Upper lobe of left lung (tissue), 6 donors: Measurements from ENCODE around the gene KLF12. TPM values are rescaled to one million over a fixed set of nuclear protein-coding genes. Genes with fewer than 3 reads are reported as not detected.

Experiments used
- ATAC-seq, 2 donors: fragments of 200-7000 bp; cut with Tn5 transposase; one replicate each; pipeline ENCODE4 v1.9.1; 2022; ENCODE audit warnings: mild to moderate bottlenecking in 2 of 2, moderate library complexity in 2 of 2; ENCODE audit not compliant: low FRiP score in 2 of 2
- DNase-seq, 2 donors: peaks; one replicate each; pipeline ENCODE4 v3.0.0-alpha.2; 2019 to 2020
- H3K27ac ChIP-seq, 4 donors: fragments of 200-600 bp; sonication (generic); one replicate each; pipeline ENCODE4 v1.5.1; 2016 to 2019
- H3K27me3 ChIP-seq, 4 donors: fragments of 200-600 bp; sonication (generic); one replicate each; pipeline ENCODE4 v1.5.1; 2017 to 2019
- H3K36me3 ChIP-seq, 4 donors: fragments of 200-600 bp; sonication (generic); one replicate each; pipeline ENCODE4 v1.5.1; 2016 to 2019
- H3K4me1 ChIP-seq, 4 donors: fragments of 200-600 bp; sonication (generic); one replicate each; pipeline ENCODE4 v1.5.1; 2018 to 2019
- H3K4me3 ChIP-seq, 4 donors: fragments of 200-600 bp; sonication (generic); one replicate each; pipeline ENCODE4 v1.5.1; 2017 to 2019; ENCODE audit warnings: mild to moderate bottlenecking in 2 of 4, moderate library complexity in 1 of 4
- H3K9me3 ChIP-seq, 4 donors: fragments of 200-600 bp; sonication (generic); one replicate each; pipeline ENCODE4 v1.5.1; 2018 to 2019
- EP300 ChIP-seq, 4 donors: sonication (generic); formaldehyde crosslinking; IDR thresholded peaks; one replicate each; pipeline ENCODE4 v1.5.1; 2017; ENCODE audit warnings: antibody characterized with exemption in 4 of 4, control low read depth in 2 of 4
- POLR2A ChIP-seq, 4 donors: fragments of 450-650 bp; IDR thresholded peaks; one replicate each; pipeline ENCODE4 v1.5.1; 2016 to 2017; ENCODE audit warnings: antibody characterized with exemption in 4 of 4, mild to moderate bottlenecking in 2 of 4
- POLR2AphosphoS5 ChIP-seq, 2 donors: sonication (generic); formaldehyde crosslinking; IDR thresholded peaks; one replicate each; pipeline ENCODE4 v1.5.1; 2017; ENCODE audit warnings: antibody characterized with exemption in 2 of 2
- WGBS, 2 donors: methylation state at CpG; one replicate each; pipeline ENCODE4 v1.1.5; 2017 to 2018; 5-methylcytosine and 5-hydroxymethylcytosine counted together
- total RNA-seq, 6 donors: library from RNA; depleted of rRNA in 4 of 6; stranded (reverse); fragments of >200 nt in 4 of 6; gene quantifications; one replicate each; pipeline versions ENCODE4 v1.1.0 to v1.2.1, GENCODE V29; 2016 to 2021
- TF ChIP-seq, protein P1 (sequence below), 6 experiments: fragments of 450-650 bp in 4 of 6; fragments of 200-600 bp in 2 of 6; sonication (generic) in 2 of 6; IDR thresholded peaks; one replicate each; pipeline ENCODE4 v1.5.1; 2016 to 2019; ENCODE audit warnings: antibody characterized with exemption in 6 of 6
- donor health status: DM: no; HTN: no; CAD: no; lungs with moderate emphysema.
- donor health status: DM: no; HTN: yes; CAD: no; lungs with severe emphysema.

The KLF12 gene
- total RNA-seq, 6 donors from 2014 or later, result 3.1 to 10.1 (median 4.8) TPM

DNA sequence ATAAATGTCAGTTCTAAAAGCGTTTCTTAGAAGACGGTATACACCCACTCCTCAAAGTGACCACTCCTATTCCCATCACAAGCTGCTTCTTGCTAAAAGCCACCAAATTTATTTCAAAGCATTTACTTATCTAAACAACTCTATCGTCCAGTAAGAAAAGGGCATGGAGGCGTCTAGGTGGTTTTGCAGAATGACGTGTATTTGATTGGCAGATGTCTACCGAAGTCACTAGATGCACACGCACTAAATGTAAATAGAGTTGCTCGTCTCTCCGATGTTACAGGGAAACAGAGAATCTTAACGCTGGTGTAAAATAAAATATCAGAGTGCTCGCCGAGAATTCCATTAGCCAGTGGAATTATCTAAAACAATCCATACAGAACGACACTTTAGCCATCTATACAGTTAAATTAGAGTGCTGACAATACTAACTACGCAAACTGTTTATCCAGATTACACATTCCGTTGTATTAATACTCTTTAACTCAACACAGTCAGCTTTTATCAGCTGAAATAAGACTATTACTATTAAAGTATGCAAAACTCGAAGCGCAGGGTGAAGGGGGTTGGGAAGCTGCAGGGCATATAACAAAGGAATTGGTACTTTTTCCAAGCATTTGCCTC lies 1.9 kb downstream of the KLF12 start:
- Histone ChIP-seq H3K36me3 (no peaks in the 10 kb centered on the region), H3K4me3 (peak overlapping the region; percentile 42 to 93 (median 86)), H3K27me3 (peaks cover 0 to 6% (median 0%) of the 10 kb centered on the region in 4 donors), H3K27ac (peak overlapping the region; percentile 83 to 93 (median 88)), H3K4me1 (peaks cover 4 to 46% (median 16%) of the 10 kb centered on the region in 4 donors), H3K9me3 (no peaks in the 10 kb centered on the region)
- no peak for ATAC-seq
- TF ChIP-seq POLR2AphosphoS5 (IDR thresholded peaks at IDR 0.05) (no peak), POLR2A (IDR thresholded peaks at IDR 0.05) (peak in 1 of 4 donors; percentile 42)
- 29 to 33% methylated on average over 17 of the region's 17 CpGs for WGBS, 2 donors
- DNase-seq, result no peak

DNA sequence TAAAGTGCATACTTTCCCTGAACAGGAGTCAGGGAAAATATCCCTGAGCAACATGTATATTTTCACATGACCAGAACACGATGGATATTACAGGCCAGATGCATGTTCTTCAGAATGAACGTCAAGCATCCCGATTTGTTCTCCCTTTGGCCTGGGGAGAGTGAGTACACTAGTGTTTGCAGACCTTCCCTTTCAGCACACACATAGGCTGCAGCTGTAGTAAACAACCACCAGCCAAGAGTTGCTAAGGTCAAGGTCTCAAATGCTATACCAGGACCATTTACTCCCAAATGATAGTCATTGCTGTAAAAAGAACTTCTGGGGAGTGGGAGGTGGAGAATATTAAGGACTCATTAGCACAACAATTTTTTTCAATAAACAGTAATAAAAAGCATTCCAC lies 3.0 kb downstream of the KLF12 start:
- WGBS, 2 donors, result 58 to 65% methylated on average over 3 of the region's 3 CpGs
- TF ChIP-seq POLR2AphosphoS5 (IDR thresholded peaks at IDR 0.05) (no peak), EP300 (IDR thresholded peaks at IDR 0.05) (no peak), POLR2A (IDR thresholded peaks at IDR 0.05) (no peak)
- TF ChIP-seq, protein P1, sequence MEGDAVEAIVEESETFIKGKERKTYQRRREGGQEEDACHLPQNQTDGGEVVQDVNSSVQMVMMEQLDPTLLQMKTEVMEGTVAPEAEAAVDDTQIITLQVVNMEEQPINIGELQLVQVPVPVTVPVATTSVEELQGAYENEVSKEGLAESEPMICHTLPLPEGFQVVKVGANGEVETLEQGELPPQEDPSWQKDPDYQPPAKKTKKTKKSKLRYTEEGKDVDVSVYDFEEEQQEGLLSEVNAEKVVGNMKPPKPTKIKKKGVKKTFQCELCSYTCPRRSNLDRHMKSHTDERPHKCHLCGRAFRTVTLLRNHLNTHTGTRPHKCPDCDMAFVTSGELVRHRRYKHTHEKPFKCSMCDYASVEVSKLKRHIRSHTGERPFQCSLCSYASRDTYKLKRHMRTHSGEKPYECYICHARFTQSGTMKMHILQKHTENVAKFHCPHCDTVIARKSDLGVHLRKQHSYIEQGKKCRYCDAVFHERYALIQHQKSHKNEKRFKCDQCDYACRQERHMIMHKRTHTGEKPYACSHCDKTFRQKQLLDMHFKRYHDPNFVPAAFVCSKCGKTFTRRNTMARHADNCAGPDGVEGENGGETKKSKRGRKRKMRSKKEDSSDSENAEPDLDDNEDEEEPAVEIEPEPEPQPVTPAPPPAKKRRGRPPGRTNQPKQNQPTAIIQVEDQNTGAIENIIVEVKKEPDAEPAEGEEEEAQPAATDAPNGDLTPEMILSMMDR (IDR thresholded peaks at IDR 0.05), result no peak
- Histone ChIP-seq H3K4me1 (peaks cover 4 to 41% (median 14%) of the 10 kb centered on the region in 4 donors), H3K36me3 (no peaks in the 10 kb centered on the region), H3K9me3 (no peaks in the 10 kb centered on the region), H3K4me3 (no peak overlapping the region), H3K27ac (no peak overlapping the region), H3K27me3 (peaks cover 0 to 6% (median 0%) of the 10 kb centered on the region in 4 donors)
- no peak for ATAC-seq
- DNase-seq, result no peak

DNA sequence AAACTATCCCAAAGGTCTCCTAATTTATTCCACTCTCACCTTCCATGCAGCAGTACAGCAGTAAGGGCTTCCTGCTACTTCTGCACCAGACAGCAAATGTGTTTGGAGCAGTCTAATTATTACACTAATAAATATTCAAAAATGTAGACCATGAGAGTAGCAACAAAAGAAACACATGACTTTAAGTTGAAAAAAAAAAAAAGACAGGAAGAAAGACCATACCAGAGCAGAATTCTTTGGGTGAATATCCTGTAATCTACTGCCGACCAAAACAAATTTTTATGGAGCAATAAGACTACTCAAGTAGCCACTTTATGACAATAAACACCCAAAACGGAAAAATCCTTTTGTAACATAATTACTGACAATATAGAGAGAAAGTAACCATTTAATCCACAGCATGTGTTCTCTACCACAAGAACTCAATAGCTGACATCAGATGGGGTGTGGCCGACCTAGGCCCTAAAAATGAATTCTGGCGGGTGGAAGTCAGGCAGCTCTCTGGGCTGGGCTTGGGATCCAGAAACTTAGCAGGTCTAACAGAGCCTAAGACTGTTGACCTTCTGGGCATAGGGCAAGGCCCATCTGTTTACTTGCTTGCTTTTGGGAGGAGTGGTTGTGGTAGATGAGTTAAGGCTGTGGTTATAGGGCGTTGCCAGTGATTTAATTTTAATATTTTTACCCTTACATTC lies 4.6 kb downstream of the KLF12 start:
- no peak overlapping the region for H3K4me3 ChIP-seq
- no peaks in the 10 kb centered on the region for H3K9me3 ChIP-seq
- 65 to 68% methylated on average over 5 of the region's 5 CpGs for WGBS, 2 donors
- H3K27me3 ChIP-seq, result no peaks in the 10 kb centered on the region
- ATAC-seq, result peak in 1 of 2 donors; percentile 3
- no peak for DNase-seq
- peak overlapping the region in 2 of 4 donors; percentile 57 to 61 for H3K27ac ChIP-seq
- TF ChIP-seq, protein P1 (IDR thresholded peaks at IDR 0.05), result no peak
- TF ChIP-seq EP300 (IDR thresholded peaks at IDR 0.05), result no peak
- no peak for TF ChIP-seq POLR2AphosphoS5 (IDR thresholded peaks at IDR 0.05)
- TF ChIP-seq POLR2A (IDR thresholded peaks at IDR 0.05), result no peak
- no peaks in the 10 kb centered on the region for H3K36me3 ChIP-seq
- H3K4me1 ChIP-seq, result peaks cover 0 to 26% (median 9%) of the 10 kb centered on the region in 4 donors

DNA sequence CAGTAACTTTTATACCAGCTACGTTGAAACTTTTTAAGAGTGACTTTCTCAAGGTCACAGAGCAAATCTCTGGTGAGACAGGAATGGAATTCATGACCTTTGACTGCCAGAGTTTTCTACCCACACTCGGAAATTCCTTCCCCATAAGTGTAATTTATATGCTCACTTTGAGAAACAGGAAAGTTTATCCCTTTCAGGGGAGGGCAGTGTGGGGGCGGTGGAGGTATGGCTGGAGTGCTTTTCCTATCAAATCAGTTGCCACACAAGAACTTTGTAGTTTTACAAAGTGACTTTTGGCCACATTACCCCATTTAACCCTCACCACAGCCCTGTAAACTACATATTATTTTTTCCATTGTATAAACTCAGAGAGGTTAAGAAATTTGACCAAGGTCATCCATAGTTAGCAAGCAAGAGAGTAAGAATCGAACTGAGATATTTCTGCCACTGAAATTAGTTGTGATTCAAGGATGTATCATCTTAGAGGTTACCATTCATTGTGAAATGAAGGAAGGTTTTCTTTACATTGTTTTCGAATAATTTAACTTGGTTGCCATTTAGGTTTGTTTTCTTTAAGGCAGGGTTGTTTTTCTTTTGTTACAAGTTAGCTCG lies 5.9 kb downstream of the KLF12 start:
- H3K4me3 ChIP-seq, result no peak overlapping the region
- H3K36me3 ChIP-seq, result no peaks in the 10 kb centered on the region
- TF ChIP-seq, protein P1 (IDR thresholded peaks at IDR 0.05), result no peak
- no peak for TF ChIP-seq POLR2A (IDR thresholded peaks at IDR 0.05)
- TF ChIP-seq POLR2AphosphoS5 (IDR thresholded peaks at IDR 0.05), result no peak
- TF ChIP-seq EP300 (IDR thresholded peaks at IDR 0.05), result no peak
- ATAC-seq, result no peak
- no peaks in the 10 kb centered on the region for H3K27me3 ChIP-seq
- DNase-seq, result no peak
- H3K4me1 ChIP-seq, result peaks cover 0 to 15% (median 4%) of the 10 kb centered on the region in 4 donors
- no peaks in the 10 kb centered on the region for H3K9me3 ChIP-seq
- 53 to 60% methylated on average over 6 of the region's 6 CpGs for WGBS, 2 donors
- no peak overlapping the region for H3K27ac ChIP-seq

DNA sequence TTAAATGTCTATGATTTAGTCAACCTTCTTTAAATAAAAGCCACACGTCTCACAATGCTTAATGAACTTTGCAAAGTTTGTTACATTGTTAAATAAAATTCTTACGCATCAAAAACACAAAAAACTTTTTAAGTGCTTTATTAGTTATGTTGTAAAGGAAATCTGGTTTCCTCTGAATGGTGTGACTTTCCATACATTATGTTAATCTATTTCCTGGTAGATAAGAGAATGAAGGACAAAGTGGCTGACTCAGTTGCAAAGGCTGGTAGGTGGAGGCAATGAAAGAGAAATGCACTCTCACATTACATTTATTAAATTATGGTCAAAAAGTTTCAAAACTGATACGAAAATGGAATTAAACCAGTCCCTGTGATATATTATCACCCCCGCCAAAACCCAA lies 15.9 kb downstream of the KLF12 start:
- WGBS, 2 donors, result 91 to 95% methylated on average over 4 of the region's 4 CpGs
- no peak overlapping the region for H3K4me3 ChIP-seq
- TF ChIP-seq POLR2A (IDR thresholded peaks at IDR 0.05) (no peak), POLR2AphosphoS5 (IDR thresholded peaks at IDR 0.05) (no peak), EP300 (IDR thresholded peaks at IDR 0.05) (no peak)
- TF ChIP-seq, protein P1 (IDR thresholded peaks at IDR 0.05), result no peak
- H3K27me3 ChIP-seq, result no peaks in the 10 kb centered on the region
- ATAC-seq (no peak), DNase-seq (no peak)
- H3K4me1 ChIP-seq, result no peaks in the 10 kb centered on the region
- no peaks in the 10 kb centered on the region for H3K36me3 ChIP-seq
- H3K9me3 ChIP-seq, result peaks cover 3 to 21% (median 12%) of the 10 kb centered on the region in 4 donors
- no peak overlapping the region for H3K27ac ChIP-seq
